ENCODE results near the gene ATP6V0D1. TPM values are rescaled to one million over a fixed set of nuclear protein-coding genes. Genes with fewer than 3 reads are reported as not detected.

ATP6V0D1 gene
- total RNA-seq: 143 TPM
- long read RNA-seq, transcript ATP6V0D1-201 (8 exons, 1,716 nt): major isoform, 329 of 361 reads
- long read RNA-seq, partial matches to known transcripts: 7 of 361 reads
- long read RNA-seq, other reads (novel, unspliced or antisense): 23 of 361 reads

DNA sequence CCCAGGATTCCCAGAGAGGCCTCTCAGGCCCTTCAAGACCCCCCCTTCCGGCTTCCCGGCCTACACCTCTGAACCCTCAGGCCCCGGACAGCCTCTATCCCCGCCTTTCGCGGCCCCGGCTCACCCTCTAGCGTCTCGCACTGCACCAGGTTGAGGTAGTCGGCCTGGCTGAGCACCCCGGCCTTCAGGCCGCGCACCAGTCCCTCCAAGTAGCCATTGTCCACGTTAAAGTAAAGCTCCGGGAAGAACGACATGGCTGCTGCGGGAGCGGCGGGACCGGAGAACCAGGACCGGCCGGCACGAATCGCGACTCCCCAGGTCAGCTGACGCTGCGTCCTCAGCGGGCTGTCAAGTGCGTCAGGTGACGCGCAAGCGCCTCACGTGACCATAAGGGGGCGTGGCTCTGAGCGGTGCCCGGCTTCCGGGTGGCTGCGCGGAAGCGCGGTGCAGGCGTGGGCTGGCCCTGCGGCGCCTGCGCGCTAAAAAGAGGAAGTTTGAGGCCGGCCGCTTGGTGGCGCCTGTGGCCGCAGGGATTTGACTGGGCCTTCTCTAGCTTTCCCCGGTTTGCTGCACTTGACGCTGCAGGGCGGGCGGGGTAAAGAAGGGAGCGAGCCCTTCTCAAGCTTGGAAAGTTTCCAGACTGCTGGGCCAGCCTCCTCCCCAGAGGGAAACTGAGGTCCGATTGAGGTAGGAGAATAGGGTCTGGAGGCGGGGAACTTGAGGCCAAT is at the start of gene ATP6V0D1:
ATP6V0D1 (minus strand) TSS at position 325 of the 728 bp plus-strand sequence; CDS start at position 254, 71 bp downstream.
- TF ChIP-seq, protein P1, sequence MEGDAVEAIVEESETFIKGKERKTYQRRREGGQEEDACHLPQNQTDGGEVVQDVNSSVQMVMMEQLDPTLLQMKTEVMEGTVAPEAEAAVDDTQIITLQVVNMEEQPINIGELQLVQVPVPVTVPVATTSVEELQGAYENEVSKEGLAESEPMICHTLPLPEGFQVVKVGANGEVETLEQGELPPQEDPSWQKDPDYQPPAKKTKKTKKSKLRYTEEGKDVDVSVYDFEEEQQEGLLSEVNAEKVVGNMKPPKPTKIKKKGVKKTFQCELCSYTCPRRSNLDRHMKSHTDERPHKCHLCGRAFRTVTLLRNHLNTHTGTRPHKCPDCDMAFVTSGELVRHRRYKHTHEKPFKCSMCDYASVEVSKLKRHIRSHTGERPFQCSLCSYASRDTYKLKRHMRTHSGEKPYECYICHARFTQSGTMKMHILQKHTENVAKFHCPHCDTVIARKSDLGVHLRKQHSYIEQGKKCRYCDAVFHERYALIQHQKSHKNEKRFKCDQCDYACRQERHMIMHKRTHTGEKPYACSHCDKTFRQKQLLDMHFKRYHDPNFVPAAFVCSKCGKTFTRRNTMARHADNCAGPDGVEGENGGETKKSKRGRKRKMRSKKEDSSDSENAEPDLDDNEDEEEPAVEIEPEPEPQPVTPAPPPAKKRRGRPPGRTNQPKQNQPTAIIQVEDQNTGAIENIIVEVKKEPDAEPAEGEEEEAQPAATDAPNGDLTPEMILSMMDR (IDR thresholded peaks at IDR 0.05): peak; percentile 89
- ATAC-seq (peak; percentile 93), DNase-seq (peak; percentile 99)
- Histone ChIP-seq H3K4me3 (peak within 1 kb of the TSS; percentile 99), H3K27ac (peak within 1 kb of the TSS; percentile 97), H3K9me3 (no peaks in the 10 kb centered on the region), H3K36me3 (no peaks in the 10 kb centered on the region), H3K4me1 (peaks cover 51% of the 10 kb centered on the region), H3K27me3 (no peaks in the 10 kb centered on the region)
- intact Hi-C loops (cut with DNase I): no loop called here

DNA sequence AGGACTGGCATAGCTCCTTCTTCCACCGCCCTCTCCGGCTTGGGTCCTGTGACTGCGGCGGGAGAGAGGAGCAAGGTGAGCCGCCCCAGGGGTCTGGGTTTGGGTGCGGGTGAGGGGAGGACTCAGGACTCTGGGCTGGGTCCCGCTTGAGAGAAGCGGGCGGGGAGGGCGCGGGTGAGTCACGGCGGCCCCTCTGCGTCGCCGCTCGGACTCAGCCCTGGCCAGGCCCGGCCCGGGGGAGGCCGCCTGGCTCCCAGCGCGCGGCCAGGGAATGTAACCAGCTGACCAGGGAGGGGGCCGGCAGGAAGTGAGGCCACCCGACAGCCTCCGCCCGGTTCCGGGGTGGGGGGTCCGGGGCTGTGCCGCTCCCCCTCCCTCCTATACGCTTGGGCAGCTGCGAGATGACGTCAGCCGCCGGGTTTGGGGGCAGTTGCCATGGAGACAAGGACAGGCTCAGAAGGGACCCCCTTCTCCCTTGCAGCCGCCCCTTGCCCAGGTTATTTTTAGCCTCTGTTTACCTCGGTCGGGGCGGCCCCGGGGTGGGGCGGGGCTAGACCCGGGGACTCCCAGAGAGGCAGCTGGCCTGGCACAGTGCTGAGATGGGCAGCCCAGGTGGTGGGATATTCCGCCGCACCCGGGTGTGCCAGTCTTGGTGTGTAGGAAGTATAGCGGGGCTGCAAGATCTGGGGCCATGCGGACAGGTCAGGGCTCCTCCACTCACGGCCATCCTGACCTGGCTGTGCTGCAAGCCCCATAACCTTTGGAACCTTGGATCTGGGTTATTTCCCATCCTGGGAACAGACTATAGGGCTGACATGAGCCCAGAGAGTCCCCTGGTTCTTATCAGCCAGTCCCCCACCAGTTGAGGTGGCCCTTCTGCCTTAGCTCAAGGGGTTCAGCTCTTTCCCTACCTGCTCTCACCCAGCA is 49.3 kb upstream of the ATP6V0D1 start:
- no peaks in the 10 kb centered on the region for H3K36me3 ChIP-seq
- peak overlapping the region; percentile 66 for H3K4me3 ChIP-seq
- DNase-seq (peak; percentile 88), ATAC-seq (peak; percentile 83)
- no peaks in the 10 kb centered on the region for H3K9me3 ChIP-seq
- intact Hi-C loops (cut with DNase I): no loop called here
- H3K4me1 ChIP-seq: peaks cover 33% of the 10 kb centered on the region
- TF ChIP-seq, protein P1 (IDR thresholded peaks at IDR 0.05): no peak
- H3K27me3 ChIP-seq: no peaks in the 10 kb centered on the region
- H3K27ac ChIP-seq: peak overlapping the region; percentile 88

DNA sequence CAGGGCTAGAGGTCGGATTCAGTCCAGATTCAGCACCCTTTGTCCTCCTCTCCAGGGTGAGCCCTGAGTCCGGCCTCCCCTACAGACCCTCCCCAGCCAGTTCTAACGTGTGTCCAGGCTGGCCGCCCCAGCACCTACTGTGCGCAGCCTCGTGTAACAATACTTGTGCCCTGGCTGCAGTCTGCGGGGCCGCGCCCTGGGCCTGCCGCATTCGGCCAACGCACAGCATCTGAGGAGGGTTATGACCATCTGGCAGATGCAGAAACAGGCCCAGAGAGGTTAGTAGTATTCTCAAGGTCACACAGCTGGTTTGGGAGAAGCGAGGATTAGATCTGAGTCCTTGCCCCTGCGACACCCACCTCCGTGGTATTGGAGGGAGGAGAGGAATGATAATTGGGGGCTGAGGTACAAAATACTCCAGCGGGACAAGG is 48.6 kb upstream of the ATP6V0D1 start:
- no peaks in the 10 kb centered on the region for H3K9me3 ChIP-seq
- peak overlapping the region; percentile 88 for H3K27ac ChIP-seq
- intact Hi-C loops (cut with DNase I): loop anchor here (10.0 kb wide), 1 partner anchor 125 kb away; no protein-coding TSS in a partner anchor
- ATAC-seq (peak; percentile 2), DNase-seq (no peak)
- peaks cover 33% of the 10 kb centered on the region for H3K4me1 ChIP-seq
- no peaks in the 10 kb centered on the region for H3K36me3 ChIP-seq
- H3K4me3 ChIP-seq: peak overlapping the region; percentile 66
- TF ChIP-seq, protein P1 (IDR thresholded peaks at IDR 0.05): no peak
- no peaks in the 10 kb centered on the region for H3K27me3 ChIP-seq

DNA sequence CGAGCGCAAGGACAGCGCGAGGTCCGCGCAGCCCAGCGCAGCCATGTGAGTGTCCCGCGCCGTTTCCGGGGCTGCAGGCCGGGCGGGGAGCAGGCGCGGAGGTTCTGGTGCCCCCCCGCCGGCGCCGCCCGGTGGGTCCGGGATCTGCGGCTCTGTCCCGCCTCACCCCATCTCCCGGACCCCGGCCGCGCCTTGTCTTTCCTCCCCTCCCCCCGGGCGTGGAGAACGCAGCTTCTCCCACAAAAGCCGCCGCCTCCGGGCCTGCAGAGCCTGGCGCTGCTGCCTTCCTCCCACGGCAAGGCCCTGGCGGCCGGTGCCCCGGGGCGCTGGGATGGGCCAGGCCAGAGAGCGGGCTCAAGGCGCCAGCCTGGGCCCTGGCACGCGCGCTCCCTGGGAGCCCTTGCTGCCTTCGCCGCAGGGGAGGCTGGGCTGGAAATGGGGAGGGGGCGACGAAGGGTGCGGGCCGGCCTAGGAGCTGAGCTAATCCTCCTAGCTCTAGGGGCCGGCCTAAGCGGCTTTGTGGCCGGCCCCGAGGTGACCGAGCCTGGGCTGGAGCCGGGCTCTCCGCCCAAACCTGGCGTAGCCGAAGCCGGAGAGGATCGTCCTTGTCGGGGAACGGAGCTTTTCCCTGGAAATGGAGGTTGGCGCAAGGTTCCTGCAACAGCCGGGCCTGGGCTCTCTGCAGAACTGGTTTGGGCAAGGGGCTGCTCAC is 48.1 kb upstream of the ATP6V0D1 start:
- Histone ChIP-seq H3K27ac (peak overlapping the region; percentile 88), H3K4me1 (peaks cover 33% of the 10 kb centered on the region), H3K4me3 (peak overlapping the region; percentile 66), H3K36me3 (no peaks in the 10 kb centered on the region), H3K9me3 (no peaks in the 10 kb centered on the region), H3K27me3 (no peaks in the 10 kb centered on the region)
- TF ChIP-seq, protein P1 (IDR thresholded peaks at IDR 0.05): no peak
- intact Hi-C loops (cut with DNase I): loop anchor here (10.0 kb wide), 1 partner anchor 126 kb away; no protein-coding TSS in a partner anchor
- DNase-seq: peak; percentile 80
- ATAC-seq: peak; percentile 49

Data from upper lobe of right lung (tissue), 1 donor.